Measurements from ENCODE around the gene TMEM109. TPM values are rescaled to one million over a fixed set of nuclear protein-coding genes. Genes with fewer than 3 reads are reported as not detected.

Gene TMEM109, protein sequence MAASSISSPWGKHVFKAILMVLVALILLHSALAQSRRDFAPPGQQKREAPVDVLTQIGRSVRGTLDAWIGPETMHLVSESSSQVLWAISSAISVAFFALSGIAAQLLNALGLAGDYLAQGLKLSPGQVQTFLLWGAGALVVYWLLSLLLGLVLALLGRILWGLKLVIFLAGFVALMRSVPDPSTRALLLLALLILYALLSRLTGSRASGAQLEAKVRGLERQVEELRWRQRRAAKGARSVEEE
- 10 to 100 TPM; 29.0 to 40.9 (median 34.1) TPM for total RNA-seq
- long read RNA-seq, partial matches to known transcripts = 0 of 6 reads
- long read RNA-seq, other reads (novel, unspliced or antisense) = 3 of 6 reads

DNA sequence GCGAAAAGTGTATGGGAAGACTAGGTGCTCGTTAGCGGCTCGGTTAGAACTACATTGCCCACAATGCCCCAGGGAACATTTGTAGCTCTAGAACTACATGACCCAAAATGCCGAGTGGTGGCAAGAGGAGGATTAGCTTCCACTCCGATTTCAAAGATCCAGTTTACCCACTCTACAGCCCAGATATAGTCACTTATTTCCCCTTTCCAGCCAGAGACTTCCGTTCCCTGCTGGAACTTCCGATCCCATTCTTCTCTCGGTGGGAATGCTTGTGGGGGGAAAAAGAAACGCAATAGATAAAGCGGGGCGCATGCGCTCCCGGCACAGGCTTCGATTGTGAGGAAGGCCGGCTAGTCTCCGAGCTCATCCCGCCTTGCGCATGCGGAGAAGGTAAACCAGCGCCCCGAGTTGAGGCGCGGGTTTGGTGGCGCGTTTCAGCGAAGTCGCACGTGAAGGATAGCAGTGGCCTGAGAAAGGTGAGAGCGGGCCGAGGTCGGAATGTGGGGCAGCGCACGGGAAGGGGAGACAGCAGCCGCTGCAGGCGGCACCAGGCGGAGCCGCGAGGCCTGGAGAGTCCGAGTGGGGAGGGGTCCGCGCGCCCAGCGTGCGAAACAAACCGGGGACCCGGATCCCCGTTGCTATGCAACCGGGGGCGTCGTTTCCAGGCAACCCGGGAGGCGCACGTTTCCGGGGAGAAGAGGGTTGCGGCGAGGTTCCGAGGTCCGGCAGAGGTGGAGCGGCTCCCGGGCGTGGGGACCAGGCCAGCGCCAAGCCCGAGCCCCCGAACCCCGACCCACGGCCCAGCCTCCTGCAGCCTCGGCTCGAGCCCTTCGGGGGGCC, at the start of gene TMEM109:
TSS of gene TMEM109 (plus strand) at position 366 of the 840 bp plus-strand sequence. CDS start 5,536 bp downstream, outside the sequence.
- Histone ChIP-seq H3K4me3 (peak within 1 kb of the TSS; percentile 84 to 93 (median 86)), H3K36me3 (no peaks in the 10 kb centered on the region), H3K27ac (peak within 1 kb of the TSS; percentile 78 to 89 (median 79)), H3K4me1 (peaks cover 0 to 12% (median 0%) of the 10 kb centered on the region in 4 donors), H3K9me3 (no peaks in the 10 kb centered on the region), H3K27me3 (no peaks in the 10 kb centered on the region)
- peak; percentile 84 to 90 (median 88) for ATAC-seq
- intact Hi-C loops (cut with DNase I) = no loop called here
- whole genome bisulfite sequencing (ENCODE audit: insufficient coverage, low coverage, low lambda C conversion rate, missing lambda C conversion rate) = 0% methylated on average over 48 of the region's 70 CpGs
- peak; percentile 91 to 92 (median 92) for DNase-seq
- TF ChIP-seq, protein P1, sequence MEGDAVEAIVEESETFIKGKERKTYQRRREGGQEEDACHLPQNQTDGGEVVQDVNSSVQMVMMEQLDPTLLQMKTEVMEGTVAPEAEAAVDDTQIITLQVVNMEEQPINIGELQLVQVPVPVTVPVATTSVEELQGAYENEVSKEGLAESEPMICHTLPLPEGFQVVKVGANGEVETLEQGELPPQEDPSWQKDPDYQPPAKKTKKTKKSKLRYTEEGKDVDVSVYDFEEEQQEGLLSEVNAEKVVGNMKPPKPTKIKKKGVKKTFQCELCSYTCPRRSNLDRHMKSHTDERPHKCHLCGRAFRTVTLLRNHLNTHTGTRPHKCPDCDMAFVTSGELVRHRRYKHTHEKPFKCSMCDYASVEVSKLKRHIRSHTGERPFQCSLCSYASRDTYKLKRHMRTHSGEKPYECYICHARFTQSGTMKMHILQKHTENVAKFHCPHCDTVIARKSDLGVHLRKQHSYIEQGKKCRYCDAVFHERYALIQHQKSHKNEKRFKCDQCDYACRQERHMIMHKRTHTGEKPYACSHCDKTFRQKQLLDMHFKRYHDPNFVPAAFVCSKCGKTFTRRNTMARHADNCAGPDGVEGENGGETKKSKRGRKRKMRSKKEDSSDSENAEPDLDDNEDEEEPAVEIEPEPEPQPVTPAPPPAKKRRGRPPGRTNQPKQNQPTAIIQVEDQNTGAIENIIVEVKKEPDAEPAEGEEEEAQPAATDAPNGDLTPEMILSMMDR (IDR thresholded peaks at IDR 0.05) = peak in 1 of 4 donors; percentile 9
- TF ChIP-seq POLR2A (IDR thresholded peaks at IDR 0.05) = peak; percentile 45

DNA sequence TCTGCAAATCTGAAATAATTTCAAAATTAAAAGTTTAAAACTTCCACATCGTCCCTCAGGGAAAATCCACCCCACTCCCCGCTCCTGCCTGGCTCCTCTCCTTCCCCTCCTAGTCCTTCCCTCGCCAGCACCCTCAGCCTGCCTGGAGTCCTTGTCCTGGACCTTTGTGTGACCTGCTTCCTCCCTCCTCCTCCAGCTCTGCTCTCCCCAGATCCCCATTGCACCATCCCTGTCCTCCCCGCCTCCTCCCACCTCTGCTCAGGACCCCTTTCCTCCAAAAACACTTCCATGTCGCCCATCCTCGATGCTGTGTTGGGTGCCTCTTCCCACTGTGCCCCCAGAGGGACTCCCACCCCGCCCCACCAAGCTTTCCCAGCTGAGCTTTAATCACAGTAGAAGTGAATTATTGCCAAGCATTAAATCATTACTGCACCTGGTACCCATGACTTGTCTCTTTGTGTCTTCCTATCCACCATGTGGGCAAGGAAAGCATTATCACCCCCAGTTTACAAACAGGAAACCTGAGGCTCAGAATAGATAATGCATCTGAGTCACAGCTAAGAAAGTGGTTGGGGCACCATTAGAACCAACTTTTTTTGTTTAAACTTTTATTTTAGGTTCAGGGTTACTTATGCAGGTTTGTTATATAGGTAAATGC, 49.0 kb upstream of the TMEM109 start:
- no peak overlapping the region for H3K4me3 ChIP-seq
- no peaks in the 10 kb centered on the region for H3K27me3 ChIP-seq
- no peak for ATAC-seq
- no peaks in the 10 kb centered on the region for H3K9me3 ChIP-seq
- no peak for DNase-seq
- no peaks in the 10 kb centered on the region for H3K4me1 ChIP-seq
- no peak overlapping the region for H3K27ac ChIP-seq
- no peaks in the 10 kb centered on the region for H3K36me3 ChIP-seq
- 76% methylated on average over 6 of the region's 7 CpGs for WGBS (ENCODE audit: insufficient coverage, low coverage, low lambda C conversion rate, missing lambda C conversion rate)
- TF ChIP-seq, protein P1 (IDR thresholded peaks at IDR 0.05) = no peak
- TF ChIP-seq POLR2A (IDR thresholded peaks at IDR 0.05) = no peak
- intact Hi-C loops (cut with DNase I) = no loop called here

DNA sequence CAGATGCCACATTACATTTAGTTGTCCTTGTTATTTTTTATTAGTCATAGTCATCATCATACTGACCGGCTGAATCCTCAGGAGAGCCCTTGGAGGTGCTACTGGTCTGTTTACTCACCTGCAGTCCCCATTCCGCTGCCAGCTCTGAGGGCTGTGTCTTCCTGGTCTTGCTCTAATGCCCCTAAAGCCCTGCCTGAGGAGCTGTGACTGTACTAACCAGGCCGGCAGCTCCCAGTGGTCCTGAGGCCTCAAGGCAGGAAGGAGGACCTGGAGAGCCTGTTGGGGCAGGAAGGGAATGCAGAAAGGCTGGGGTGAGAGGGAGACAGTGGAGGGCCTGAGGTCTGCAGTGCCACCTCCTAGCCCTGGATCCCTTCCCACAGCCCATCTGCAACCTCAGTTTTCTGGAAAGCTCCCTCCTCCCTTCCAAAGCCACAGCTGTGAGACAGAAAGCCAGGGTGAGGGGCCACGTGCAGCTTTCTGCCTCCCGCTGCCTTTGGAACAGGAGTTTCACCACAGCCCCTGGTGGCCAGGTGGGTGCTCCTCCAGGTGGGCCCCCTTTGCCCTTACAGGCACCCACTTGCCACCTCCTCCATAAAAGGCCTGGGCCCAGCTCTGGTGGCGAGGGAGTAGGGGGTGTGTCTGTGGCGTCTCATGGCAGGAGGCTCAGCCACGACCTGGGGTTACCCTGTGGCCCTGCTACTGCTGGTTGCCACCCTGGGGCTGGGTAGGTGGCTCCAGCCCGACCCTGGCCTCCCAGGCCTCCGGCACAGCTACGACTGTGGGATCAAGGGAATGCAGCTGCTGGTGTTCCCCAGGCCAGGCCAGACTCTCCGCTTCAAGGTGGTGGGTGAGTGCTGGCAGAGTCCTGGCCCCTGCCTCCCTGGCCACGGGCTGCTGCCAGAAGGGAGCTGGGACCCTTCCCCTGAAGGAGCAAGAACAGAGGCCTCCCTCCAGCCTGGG, 46.8 kb upstream of the TMEM109 start, which contains the start of gene ZP1:
TSS of gene ZP1 (plus strand) at position 632 of the 960 bp plus-strand sequence. CDS start at position 652, 20 bp downstream.
- no peak for DNase-seq
- Histone ChIP-seq H3K27ac (no peak within 1 kb of the TSS), H3K27me3 (no peaks in the 10 kb centered on the region), H3K4me3 (no peak within 1 kb of the TSS), H3K9me3 (no peaks in the 10 kb centered on the region), H3K4me1 (peaks cover 0 to 9% (median 0%) of the 10 kb centered on the region in 4 donors), H3K36me3 (no peaks in the 10 kb centered on the region)
- intact Hi-C loops (cut with DNase I) = no loop called here
- ATAC-seq = no peak
- WGBS (ENCODE audit: insufficient coverage, low coverage, low lambda C conversion rate, missing lambda C conversion rate) = 95% methylated on average over 2 of the region's 13 CpGs
- TF ChIP-seq, protein P1 (IDR thresholded peaks at IDR 0.05) = no peak
- TF ChIP-seq POLR2A (IDR thresholded peaks at IDR 0.05) = no peak
